Stimulated activated CD8-positive, alpha-beta memory T cell treated with anti-CD3 and anti-CD28 coated beads, Interleukin-2, amount 100 ng/mL, for 48 hours (primary cell): ENCODE data around the gene MAMLD1.

Source experiments
- DNase-seq, 2 donors: peaks; one replicate each; pipeline ENCODE4 v3.0.0-alpha.2; 2020; ENCODE audit warnings: low read depth in 2 of 2

MAMLD1 gene

GRCh38 chrX:150352581-150352980, 10.5 kb upstream of the MAMLD1 start:
- no peak for DNase-seq

GRCh38 chrX:150355913-150356312, 7.2 kb upstream of the MAMLD1 start:
- no peak for DNase-seq

- no peak for DNase-seq
These were observed 5.3 kb upstream of the MAMLD1 start for GRCh38 chrX:150357790-150358189.

GRCh38 chrX:150358651-150359050, 4.5 kb upstream of the MAMLD1 start:
- no peak for DNase-seq

- DNase-seq, result no peak
These were observed 2.8 kb upstream of the MAMLD1 start for GRCh38 chrX:150360331-150360730.

- peak in 1 of 2 donors; percentile 30 for DNase-seq
These were observed 1.9 kb upstream of the MAMLD1 start for GRCh38 chrX:150361070-150361776.

- DNase-seq, result no peak
These were observed 1.3 kb upstream of the MAMLD1 start for GRCh38 chrX:150361777-150362351.

GRCh38 chrX:150363561-150364346, 637 bp downstream of the MAMLD1 start:
- no peak for DNase-seq

GRCh38 chrX:150364347-150365050, 1.4 kb downstream of the MAMLD1 start:
- DNase-seq, result no peak

- peak in 1 of 2 donors; percentile 55 for DNase-seq
These were observed 2.2 kb downstream of the MAMLD1 start for GRCh38 chrX:150365051-150365989.

- no peak for DNase-seq
These were observed 3.1 kb downstream of the MAMLD1 start for GRCh38 chrX:150365990-150366911.

GRCh38 chrX:150366951-150367545, 3.9 kb downstream of the MAMLD1 start:
- no peak for DNase-seq

GRCh38 chrX:150370589-150371312, 7.6 kb downstream of the MAMLD1 start:
- no peak for DNase-seq

- DNase-seq, result no peak
These were observed 8.8 kb downstream of the MAMLD1 start for GRCh38 chrX:150371877-150372276.

GRCh38 chrX:150372280-150372679, 9.2 kb downstream of the MAMLD1 start:
- DNase-seq, result no peak

- no peak for DNase-seq
These were observed 9.6 kb downstream of the MAMLD1 start for GRCh38 chrX:150372756-150373155.

GRCh38 chrX:150375243-150375770, 12.2 kb downstream of the MAMLD1 start:
- no peak for DNase-seq

GRCh38 chrX:150377005-150377404, 13.9 kb downstream of the MAMLD1 start:
- no peak for DNase-seq

- DNase-seq, result no peak
These were observed 41.9 kb downstream of the MAMLD1 start for GRCh38 chrX:150405006-150405405.
